PC-9 (cell line): ENCODE results near the gene MDH2.

Experiments used
- CTCF ChIP-seq: fragments of 200-600 bp; sonication (generic); conservative IDR thresholded peaks from 2 replicates; pipeline ENCODE4 v1.6.1; 2017; ENCODE audit warnings: mixed run types, antibody characterized with exemption, mild to moderate bottlenecking, moderate library complexity
- EZH2 ChIP-seq: fragments of 200-600 bp; sonication (generic); IDR thresholded peaks from 2 replicates; pipeline ENCODE4 v1.8.0; 2017; ENCODE audit warnings: antibody characterized with exemption, low read depth

DNA sequence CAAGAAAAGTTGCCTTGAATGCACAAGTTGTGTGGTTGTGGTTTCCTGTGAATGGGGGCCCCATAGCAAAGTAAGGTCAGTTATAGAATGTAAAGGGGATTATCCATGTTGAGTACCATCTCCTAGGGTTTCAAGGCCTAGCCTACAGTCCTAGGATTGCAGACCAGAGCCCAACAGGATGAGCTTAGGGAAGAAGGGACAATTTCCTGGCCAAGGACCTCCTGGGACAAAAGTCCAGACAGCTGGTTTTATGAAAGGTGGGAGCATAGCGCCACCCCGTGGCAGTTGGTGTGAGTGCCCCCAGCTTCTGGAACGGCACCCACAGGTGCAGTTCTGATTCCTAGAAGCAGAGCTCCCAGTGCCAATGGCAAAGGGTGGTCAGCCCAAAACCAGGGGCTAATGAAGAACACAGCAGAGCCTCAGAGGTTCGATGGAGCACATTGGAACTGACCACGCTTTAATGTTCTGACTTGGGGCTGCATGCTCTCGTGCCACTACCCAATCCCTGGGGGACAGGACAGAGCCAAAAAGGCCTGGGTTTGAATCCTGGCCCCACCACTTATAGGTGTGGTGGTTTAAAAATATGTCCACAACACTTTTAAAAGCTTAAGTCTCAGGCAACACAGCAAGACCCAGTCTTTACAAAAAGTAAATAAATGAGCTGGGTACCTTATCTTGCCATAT, 27.7 kb upstream of the MDH2 start:
- TF ChIP-seq CTCF, result peak; percentile 88
- no peak for TF ChIP-seq EZH2
